ENCODE measurements around the gene TAF8. TPM values are rescaled to one million over a fixed set of nuclear protein-coding genes. Genes with fewer than 3 reads are reported as not detected.

TAF8 gene
- total RNA-seq, 2 experiments from 2014 or later, result 50.9 to 53.2 TPM

DNA sequence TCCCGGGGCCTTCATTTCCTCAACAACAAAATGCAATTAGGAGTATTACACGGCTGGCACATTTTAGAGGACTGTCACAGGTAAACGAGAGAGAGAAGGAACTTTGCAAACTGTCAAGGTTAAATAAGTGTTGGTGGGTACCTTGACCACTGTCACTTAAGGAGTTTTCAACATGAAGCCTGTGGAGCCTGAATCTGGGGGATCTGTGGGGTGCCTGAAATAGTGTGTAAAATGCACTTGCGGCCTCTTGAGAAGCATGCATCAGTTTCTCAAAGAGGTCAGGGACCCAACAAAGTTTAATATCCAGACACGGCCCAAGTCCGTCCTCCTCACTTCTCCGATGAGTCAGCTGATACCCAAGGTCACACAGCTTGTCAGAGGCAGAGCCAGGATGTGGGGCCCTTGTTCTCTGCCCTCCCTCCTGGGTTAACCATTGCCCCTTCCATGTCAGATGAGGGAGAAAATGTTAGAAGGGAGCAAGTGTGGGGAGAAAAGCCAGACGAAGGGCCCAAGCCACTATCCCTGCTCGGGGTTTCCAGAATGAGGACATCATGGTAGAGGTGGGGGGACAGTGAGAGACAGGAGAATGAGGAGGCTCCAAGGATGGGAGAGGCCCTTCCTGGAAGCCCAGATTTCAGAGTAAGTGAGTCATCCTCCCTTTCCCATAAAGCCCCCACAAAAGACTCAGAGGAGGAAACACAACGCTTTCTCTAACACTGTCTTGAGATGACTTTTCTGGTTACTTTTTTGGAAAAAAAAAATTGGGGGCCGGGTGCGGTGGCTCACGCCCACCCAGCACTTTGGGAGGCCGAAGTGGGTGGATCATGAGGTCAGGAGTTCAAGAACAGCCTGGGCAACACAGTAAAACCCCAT lies 49.9 kb downstream of the TAF8 start:
- peaks cover 51% of the 10 kb centered on the region for H3K4me1 Mint-ChIP-seq
- ATAC-seq (peak; percentile 38), DNase-seq (peak; percentile 68)
- CTCF ChIA-PET, result interaction anchor here (0.7 to 1.6 kb wide), 6 partner anchors 9 to 204 kb away, joined by 3 to 5 read pairs (median 3); no protein-coding TSS in a partner anchor
- no peaks in the 10 kb centered on the region for H3K36me3 Mint-ChIP-seq
- H3K27ac Mint-ChIP-seq, result peak overlapping the region; percentile 90
- H3K27me3 Mint-ChIP-seq, result no peaks in the 10 kb centered on the region
- no peaks in the 10 kb centered on the region for H3K9me3 Mint-ChIP-seq (ENCODE audit: low read depth)
- H3K4me3 Mint-ChIP-seq, result peak overlapping the region; percentile 34

DNA sequence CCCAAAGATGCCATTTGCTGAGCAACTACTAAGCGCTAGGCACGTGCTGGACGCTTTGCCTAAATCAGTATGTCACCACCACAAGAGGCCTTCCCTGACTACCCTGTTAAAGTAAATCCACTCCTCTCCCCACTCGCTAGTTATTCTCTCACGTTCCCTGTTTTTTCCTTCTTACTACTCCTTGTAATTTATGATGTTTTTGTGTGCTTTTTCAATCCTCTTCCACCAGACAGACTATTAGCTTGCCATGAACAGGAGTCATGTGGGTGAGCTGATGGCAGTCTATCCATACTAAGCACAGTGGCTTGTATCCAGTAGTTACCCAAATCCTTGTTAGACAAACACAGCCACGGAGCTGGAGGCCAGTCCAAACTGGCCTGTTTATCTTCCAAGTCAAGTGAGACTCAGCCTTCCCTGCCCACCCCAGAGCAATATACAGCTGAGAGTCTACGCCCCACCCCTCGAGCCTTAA lies 50.9 kb downstream of the TAF8 start:
- DNase-seq, result no peak
- CTCF ChIA-PET, result interaction anchor here (1.0 to 1.6 kb wide), 2 partner anchors 16 to 52 kb away, joined by 3 read pairs; no protein-coding TSS in a partner anchor
- Mint-ChIP-seq H3K27ac (peak overlapping the region; percentile 81), H3K36me3 (no peaks in the 10 kb centered on the region), H3K4me1 (peaks cover 51% of the 10 kb centered on the region), H3K9me3 (ENCODE audit: low read depth) (no peaks in the 10 kb centered on the region), H3K27me3 (no peaks in the 10 kb centered on the region), H3K4me3 (peak overlapping the region; percentile 22)
- no peak for ATAC-seq

DNA sequence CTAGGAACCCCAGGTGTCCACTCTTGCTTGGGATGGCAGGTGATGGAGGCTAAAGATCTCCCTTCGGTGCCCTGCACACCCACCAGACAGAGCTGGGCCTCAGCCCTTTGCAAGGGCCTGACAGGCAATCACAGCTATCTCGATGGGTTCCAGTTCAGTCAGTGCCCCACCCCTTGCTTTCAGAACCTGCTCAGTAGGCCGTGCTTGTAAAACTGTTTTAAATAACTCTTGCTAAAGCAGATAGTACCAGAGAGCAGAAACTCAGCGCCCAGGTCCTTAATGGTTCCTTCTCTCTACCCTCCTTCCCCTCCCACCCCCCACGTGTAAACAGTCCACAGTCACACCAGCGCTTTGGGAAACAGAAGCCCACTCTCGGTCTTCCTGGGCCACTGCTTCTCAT lies 52.9 kb downstream of the TAF8 start:
- H3K27me3 Mint-ChIP-seq, result no peaks in the 10 kb centered on the region
- no peak for DNase-seq
- H3K27ac Mint-ChIP-seq, result peak overlapping the region; percentile 75
- no peaks in the 10 kb centered on the region for H3K36me3 Mint-ChIP-seq
- no peaks in the 10 kb centered on the region for H3K9me3 Mint-ChIP-seq (ENCODE audit: low read depth)
- no peak for ATAC-seq
- H3K4me1 Mint-ChIP-seq, result peaks cover 49% of the 10 kb centered on the region
- H3K4me3 Mint-ChIP-seq, result peak overlapping the region; percentile 54
- CTCF ChIA-PET, result interaction anchor here (1.0 to 3.5 kb wide), 24 partner anchors 8 to 461 kb away, joined by 3 to 65 read pairs (median 10); partner anchors contain the start of genes BYSL, FRS3, MED20 and TAF8

DNA sequence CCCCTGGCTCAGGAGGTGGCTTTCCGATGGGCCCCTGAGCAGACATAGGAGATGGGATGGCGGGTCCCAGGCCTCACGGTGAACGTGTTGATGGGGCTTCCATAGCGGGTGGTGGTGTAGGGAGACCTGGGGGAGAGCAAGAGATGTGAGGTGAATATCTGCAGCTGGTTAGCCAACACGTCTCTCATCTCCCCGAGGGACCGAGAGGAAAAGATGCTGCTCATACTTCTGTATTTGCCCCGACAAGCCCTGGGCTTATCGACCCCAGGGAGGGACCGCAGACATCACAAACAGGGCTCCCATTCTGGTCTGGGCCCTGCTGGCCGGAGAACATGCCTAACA lies 53.4 kb downstream of the TAF8 start:
- Mint-ChIP-seq H3K9me3 (ENCODE audit: low read depth) (no peaks in the 10 kb centered on the region), H3K36me3 (no peaks in the 10 kb centered on the region), H3K27me3 (no peaks in the 10 kb centered on the region), H3K27ac (peak overlapping the region; percentile 75), H3K4me1 (peaks cover 44% of the 10 kb centered on the region), H3K4me3 (peak overlapping the region; percentile 54)
- DNase-seq (no peak), ATAC-seq (peak; percentile 7)
- CTCF ChIA-PET, result interaction anchor here (0.6 to 3.5 kb wide), 55 partner anchors 8 to 668 kb away, joined by 3 to 65 read pairs (median 5); partner anchors contain the start of genes BYSL, FRS3, MED20 and MRPS10

DNA sequence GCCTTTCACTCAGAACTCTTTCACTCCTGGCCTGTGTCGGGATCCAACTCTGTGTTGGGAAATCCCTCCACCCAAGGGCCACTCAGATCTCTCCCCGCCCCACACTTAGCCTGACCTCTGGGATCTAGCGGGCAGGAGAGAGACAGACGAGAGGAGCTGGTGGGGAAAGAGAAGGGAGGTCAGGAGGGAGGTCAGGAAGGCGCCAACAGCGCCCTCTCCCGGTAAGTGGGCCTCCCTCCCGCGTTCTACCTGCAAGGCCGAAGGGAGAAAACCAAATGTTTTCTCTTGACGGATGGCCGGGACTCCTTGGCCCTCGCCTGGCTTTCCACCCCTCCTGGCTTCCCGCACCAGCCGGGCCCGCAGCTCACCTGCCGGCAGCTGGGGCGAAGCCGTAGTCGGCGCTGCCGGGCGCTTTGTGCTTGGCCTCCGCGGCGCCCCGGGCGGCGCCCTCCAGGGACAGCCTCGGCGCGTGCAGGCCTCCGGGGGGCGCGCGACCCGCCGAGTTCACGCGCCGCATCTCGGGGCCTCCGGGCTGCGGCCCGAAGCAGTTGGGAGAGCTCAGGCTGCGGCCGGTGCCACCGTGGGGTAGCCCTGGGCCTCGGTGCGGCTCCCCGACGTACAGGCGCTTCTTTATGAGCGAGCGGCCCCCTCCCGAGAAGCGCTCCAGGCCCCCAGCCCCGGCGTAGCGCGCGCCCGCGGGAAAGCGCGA lies 53.9 kb downstream of the TAF8 start:
- CTCF ChIA-PET, result interaction anchor here (0.6 to 3.5 kb wide), 73 partner anchors 8 to 750 kb away, joined by 3 to 65 read pairs (median 5); partner anchors contain the start of genes BYSL, FRS3, MED20 and MRPS10
- H3K27ac Mint-ChIP-seq, result peak overlapping the region; percentile 75
- peak; percentile 87 for ATAC-seq
- H3K27me3 Mint-ChIP-seq, result no peaks in the 10 kb centered on the region
- DNase-seq, result peak; percentile 86
- H3K36me3 Mint-ChIP-seq, result no peaks in the 10 kb centered on the region
- H3K4me3 Mint-ChIP-seq, result peak overlapping the region; percentile 54
- H3K4me1 Mint-ChIP-seq, result peaks cover 42% of the 10 kb centered on the region
- no peaks in the 10 kb centered on the region for H3K9me3 Mint-ChIP-seq (ENCODE audit: low read depth)

DNA sequence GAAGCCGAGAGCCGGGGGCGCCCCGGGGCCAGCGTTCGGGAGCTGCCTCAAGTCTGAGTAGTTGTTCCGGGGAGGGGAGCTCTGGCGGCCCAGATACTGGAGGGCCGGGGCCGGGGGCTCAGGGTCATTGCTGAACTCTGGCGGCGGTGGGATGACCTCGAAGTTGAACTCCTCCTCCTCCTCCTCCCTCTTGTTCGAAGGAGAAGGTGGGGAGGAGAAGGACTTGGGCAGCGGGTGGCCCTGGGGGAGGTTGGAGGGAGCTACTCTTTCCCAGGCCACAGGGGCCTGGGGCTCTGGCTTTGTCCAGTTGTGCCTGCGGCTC lies 54.4 kb downstream of the TAF8 start:
- H3K4me1 Mint-ChIP-seq, result peaks cover 38% of the 10 kb centered on the region
- no peaks in the 10 kb centered on the region for H3K9me3 Mint-ChIP-seq (ENCODE audit: low read depth)
- peak overlapping the region; percentile 62 for H3K27ac Mint-ChIP-seq
- no peaks in the 10 kb centered on the region for H3K36me3 Mint-ChIP-seq
- no peaks in the 10 kb centered on the region for H3K27me3 Mint-ChIP-seq
- H3K4me3 Mint-ChIP-seq, result peak overlapping the region; percentile 51
- no peak for DNase-seq
- no peak for ATAC-seq
- CTCF ChIA-PET, result interaction anchor here (0.6 to 3.5 kb wide), 65 partner anchors 9 to 750 kb away, joined by 3 to 65 read pairs (median 5); partner anchors contain the start of genes BYSL, MED20, MRPS10 and TAF8

DNA sequence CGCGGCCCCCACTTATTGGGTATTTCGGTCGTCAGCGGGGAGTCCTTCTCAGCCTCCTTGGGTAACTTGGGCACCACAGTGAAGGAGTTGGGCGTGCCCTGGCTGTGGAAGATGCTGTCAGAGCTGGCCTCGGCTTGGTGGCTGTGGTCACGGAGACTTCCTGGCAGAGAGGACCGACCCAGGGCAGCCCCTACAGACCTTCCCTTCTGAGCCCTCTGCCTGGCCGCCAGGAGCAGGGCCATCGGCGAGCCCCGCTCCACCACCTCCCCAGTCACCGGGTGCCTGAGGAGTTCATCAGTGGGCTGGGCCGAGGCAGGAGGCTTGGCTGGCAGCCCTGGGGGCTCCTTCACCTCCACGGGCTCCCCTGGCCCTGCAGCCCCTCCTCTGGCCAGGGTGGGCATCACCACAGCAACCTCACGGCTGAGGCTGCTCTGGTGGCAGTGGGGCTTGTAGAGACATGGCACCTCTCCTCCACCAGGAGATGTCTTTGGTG lies 54.9 kb downstream of the TAF8 start:
- peaks cover 3% of the 10 kb centered on the region for H3K27me3 Mint-ChIP-seq
- peak overlapping the region; percentile 51 for H3K4me3 Mint-ChIP-seq
- no peaks in the 10 kb centered on the region for H3K36me3 Mint-ChIP-seq
- no peak overlapping the region for H3K27ac Mint-ChIP-seq
- ATAC-seq (no peak), DNase-seq (no peak)
- CTCF ChIA-PET, result interaction anchor here (0.7 to 3.5 kb wide), 43 partner anchors 8 to 749 kb away, joined by 3 to 65 read pairs (median 7); partner anchors contain the start of genes BYSL, MED20, TAF8 and TOMM6
- H3K9me3 Mint-ChIP-seq (ENCODE audit: low read depth), result no peaks in the 10 kb centered on the region
- H3K4me1 Mint-ChIP-seq, result peaks cover 34% of the 10 kb centered on the region

DNA sequence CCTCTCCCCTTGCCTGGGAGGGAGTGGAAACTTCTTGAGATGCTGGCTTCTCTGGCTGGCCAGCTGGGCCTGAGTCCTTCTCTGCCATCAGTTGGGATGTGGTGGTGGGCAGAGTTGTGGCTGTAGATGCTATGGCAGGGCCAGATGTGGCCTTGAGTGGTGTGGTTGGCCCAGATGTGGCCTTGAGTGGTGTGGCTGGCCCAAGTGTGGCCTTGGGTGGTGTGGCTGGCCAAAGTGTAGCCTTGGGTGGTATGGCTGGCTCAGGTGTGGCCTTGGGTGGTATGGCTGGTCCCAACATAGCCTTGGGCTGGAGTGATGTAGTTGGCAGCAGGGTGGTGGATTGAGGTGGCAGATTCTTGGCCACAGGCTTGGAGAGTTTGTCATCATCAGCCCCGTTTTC lies 55.4 kb downstream of the TAF8 start:
- Mint-ChIP-seq H3K9me3 (ENCODE audit: low read depth) (no peaks in the 10 kb centered on the region), H3K4me3 (no peak overlapping the region), H3K27me3 (peaks cover 3% of the 10 kb centered on the region), H3K27ac (no peak overlapping the region), H3K36me3 (no peaks in the 10 kb centered on the region), H3K4me1 (peaks cover 29% of the 10 kb centered on the region)
- ATAC-seq (no peak), DNase-seq (no peak)
- CTCF ChIA-PET, result interaction anchor here (2.0 to 3.5 kb wide), 4 partner anchors 16 to 73 kb away, joined by 8 to 65 read pairs (median 21); no protein-coding TSS in a partner anchor

DNA sequence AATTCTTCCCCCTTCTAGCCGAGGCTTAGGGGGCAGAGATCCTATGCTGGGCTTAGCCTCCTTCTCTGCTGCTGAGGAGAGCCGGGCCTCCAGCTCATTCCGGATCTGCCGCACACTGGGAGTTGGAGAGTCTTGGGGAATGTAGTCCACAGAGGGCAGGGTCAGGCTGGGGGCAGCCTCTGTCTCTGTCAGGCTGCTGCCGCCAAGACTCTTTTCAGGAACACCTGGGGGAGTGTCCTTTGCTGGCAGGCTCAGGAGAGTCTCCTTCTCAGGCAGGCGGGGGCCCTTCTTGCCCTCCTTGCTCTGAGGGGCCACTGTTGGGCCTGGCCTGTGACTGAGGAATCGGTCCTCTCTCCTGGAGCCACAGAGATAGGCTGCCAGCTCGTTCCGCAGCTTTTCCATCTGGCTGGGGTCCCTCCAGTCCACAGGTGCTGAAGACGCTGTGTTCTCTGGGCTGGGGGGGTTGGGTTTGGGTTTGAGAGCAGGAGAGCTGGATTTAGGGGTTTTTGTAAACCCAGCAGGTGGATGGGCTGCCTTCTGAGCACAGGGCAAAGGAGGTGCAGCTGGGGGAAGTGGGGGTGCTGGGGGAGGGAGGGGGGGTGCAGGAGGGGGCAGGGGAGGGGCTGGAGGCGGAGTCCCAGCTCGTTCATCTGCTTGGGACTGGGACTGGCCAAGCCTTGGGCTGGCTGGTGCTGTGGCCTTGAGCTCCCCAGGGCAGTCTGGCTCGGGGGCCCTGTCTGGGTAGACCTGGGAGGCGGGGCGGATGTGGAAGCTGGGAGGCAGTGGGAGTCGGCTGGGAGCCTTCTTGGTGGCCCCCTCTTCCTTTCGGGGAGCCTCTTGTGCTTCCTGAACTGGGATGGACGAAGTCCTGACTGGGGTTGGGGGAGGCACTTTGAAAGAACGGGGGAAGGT lies 56.0 kb downstream of the TAF8 start:
- no peaks in the 10 kb centered on the region for H3K36me3 Mint-ChIP-seq
- no peak for DNase-seq
- CTCF ChIA-PET, result interaction anchor here (3.0 to 3.5 kb wide), 2 partner anchors 16 to 72 kb away, joined by 20 to 65 read pairs; no protein-coding TSS in a partner anchor
- peaks cover 3% of the 10 kb centered on the region for H3K27me3 Mint-ChIP-seq
- no peak for ATAC-seq
- H3K9me3 Mint-ChIP-seq (ENCODE audit: low read depth), result no peaks in the 10 kb centered on the region
- H3K4me3 Mint-ChIP-seq, result no peak overlapping the region
- H3K4me1 Mint-ChIP-seq, result peaks cover 24% of the 10 kb centered on the region
- H3K27ac Mint-ChIP-seq, result no peak overlapping the region

DNA sequence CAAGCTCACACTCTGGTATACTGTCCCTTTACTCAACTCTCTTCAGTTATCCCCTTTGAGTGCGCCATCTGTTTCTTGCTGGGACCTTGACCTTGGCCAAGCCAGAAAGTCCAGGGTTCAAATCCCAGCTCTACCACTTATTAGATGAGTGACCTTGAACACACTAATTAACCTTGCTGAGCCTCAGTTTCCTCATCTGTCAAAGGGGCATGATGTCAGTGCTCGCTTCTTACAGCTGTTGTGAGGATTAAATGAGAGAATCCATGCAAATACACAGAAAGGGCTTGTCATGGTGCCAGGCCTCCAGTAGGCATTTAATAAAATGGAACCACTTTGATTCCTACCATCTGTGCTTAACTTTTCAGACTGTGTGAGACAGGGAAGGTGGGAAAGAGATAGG lies 57.7 kb downstream of the TAF8 start:
- peaks cover 6% of the 10 kb centered on the region for H3K27me3 Mint-ChIP-seq
- no peak for DNase-seq
- CTCF ChIA-PET, result interaction anchor here (0.7 to 1.4 kb wide), 2 partner anchors 59 to 62 kb away, joined by 3 read pairs; no protein-coding TSS in a partner anchor
- H3K27ac Mint-ChIP-seq, result no peak overlapping the region
- no peaks in the 10 kb centered on the region for H3K36me3 Mint-ChIP-seq
- peaks cover 11% of the 10 kb centered on the region for H3K4me1 Mint-ChIP-seq
- no peaks in the 10 kb centered on the region for H3K9me3 Mint-ChIP-seq (ENCODE audit: low read depth)
- H3K4me3 Mint-ChIP-seq, result no peak overlapping the region
- ATAC-seq, result no peak

DNA sequence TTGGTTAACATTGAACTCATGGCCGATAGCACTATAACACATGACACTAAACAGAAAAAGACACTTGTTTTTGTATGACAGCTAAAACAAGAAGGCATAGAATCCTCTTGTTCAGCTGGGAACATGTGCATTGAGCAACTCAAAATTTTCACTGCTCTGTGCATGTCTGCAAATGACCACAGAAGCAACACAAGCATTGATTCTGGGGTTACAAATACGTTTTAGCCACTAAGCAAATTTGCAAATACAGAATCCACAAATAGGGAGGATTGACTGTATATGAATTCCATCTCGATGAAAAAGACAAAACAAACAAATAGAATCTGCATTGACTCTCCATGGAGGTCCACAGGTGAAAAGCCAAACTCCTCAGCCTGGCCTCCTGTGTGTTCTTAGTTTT lies 60.4 kb downstream of the TAF8 start:
- Mint-ChIP-seq H3K27ac (no peak overlapping the region), H3K4me1 (no peaks in the 10 kb centered on the region), H3K9me3 (ENCODE audit: low read depth) (no peaks in the 10 kb centered on the region), H3K27me3 (peaks cover 6% of the 10 kb centered on the region), H3K36me3 (no peaks in the 10 kb centered on the region), H3K4me3 (no peak overlapping the region)
- no peak for DNase-seq
- CTCF ChIA-PET, result interaction anchor here (0.6 to 1.6 kb wide), 2 partner anchors 11 to 275 kb away, joined by 3 to 5 read pairs; no protein-coding TSS in a partner anchor
- no peak for ATAC-seq

DNA sequence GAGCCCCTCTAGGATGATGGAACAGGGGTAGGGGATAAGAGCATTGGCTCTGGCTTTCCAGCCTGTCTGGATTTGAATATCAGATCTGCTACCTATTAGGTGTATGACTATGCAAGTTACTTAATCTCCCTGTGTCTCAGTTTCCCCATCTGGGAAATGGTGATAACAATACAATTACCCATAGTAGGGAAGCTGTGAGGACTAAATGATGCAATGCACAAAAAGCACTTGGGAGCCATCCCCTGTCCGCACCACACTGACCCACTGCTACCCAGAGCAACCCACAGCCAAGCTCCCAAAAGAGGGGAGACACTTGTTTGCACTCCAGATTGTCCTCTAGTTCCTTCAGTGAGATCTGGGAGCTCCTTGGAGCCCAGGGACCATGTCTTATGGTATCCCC lies 62.0 kb downstream of the TAF8 start:
- H3K36me3 Mint-ChIP-seq, result no peaks in the 10 kb centered on the region
- no peaks in the 10 kb centered on the region for H3K9me3 Mint-ChIP-seq (ENCODE audit: low read depth)
- H3K27me3 Mint-ChIP-seq, result peaks cover 16% of the 10 kb centered on the region
- no peak overlapping the region for H3K27ac Mint-ChIP-seq
- H3K4me3 Mint-ChIP-seq, result no peak overlapping the region
- no peaks in the 10 kb centered on the region for H3K4me1 Mint-ChIP-seq
- CTCF ChIA-PET, result interaction anchor here (0.8 kb wide), 1 partner anchor 9 kb away, joined by 3 read pairs; no protein-coding TSS in a partner anchor
- ATAC-seq (no peak), DNase-seq (no peak)
